8988T (cell line): Measurements from ENCODE around the gene SLC22A1.
"Not testable (repeated sequence)": the region's sequence is repeated elsewhere in the genome, so short reads cannot be mapped to it uniquely, and the experiment has no call there.

ENCODE experiments used
- DNase-seq: peaks from one replicate; pipeline ENCODE4 v3.0.0; 2011

SLC22A1 gene

GRCh38 chr6:160140493-160140892 lies 18.9 kb downstream of the SLC22A1 start:
- not testable (repeated sequence) for DNase-seq

- DNase-seq = no peak
Observed at GRCh38 chr6:160141001-160141726, 19.5 kb downstream of the SLC22A1 start.

GRCh38 chr6:160142115-160142715 lies 20.6 kb downstream of the SLC22A1 start:
- DNase-seq = no peak

GRCh38 chr6:160146454-160147145 lies 25.0 kb downstream of the SLC22A1 start:
- no peak for DNase-seq

- no peak for DNase-seq
Observed at GRCh38 chr6:160147146-160147536, 25.5 kb downstream of the SLC22A1 start.

- DNase-seq = no peak
Observed at GRCh38 chr6:160154471-160154870, 32.9 kb downstream of the SLC22A1 start.

GRCh38 chr6:160156842-160157241 lies 35.2 kb downstream of the SLC22A1 start:
- DNase-seq = no peak

- DNase-seq = no peak
Observed at GRCh38 chr6:160160450-160160849, 38.8 kb downstream of the SLC22A1 start.

GRCh38 chr6:160160929-160161646 lies 39.5 kb downstream of the SLC22A1 start:
- no peak for DNase-seq

- no peak for DNase-seq
Observed at GRCh38 chr6:160161647-160161986, 40.0 kb downstream of the SLC22A1 start.

- DNase-seq = no peak
Observed at GRCh38 chr6:160162030-160162566, 40.5 kb downstream of the SLC22A1 start.

GRCh38 chr6:160163425-160163824 lies 41.8 kb downstream of the SLC22A1 start:
- DNase-seq = no peak

- no peak for DNase-seq
Observed at GRCh38 chr6:160163912-160164311, 42.3 kb downstream of the SLC22A1 start.

- not testable (repeated sequence) for DNase-seq
Observed at GRCh38 chr6:160165928-160166327, 44.3 kb downstream of the SLC22A1 start.

- no peak for DNase-seq
Observed at GRCh38 chr6:160167604-160168399, 46.2 kb downstream of the SLC22A1 start.

- DNase-seq = no peak
Observed at GRCh38 chr6:160170018-160170680, 48.5 kb downstream of the SLC22A1 start.

- DNase-seq = no peak
Observed at GRCh38 chr6:160172704-160173103, 51.1 kb downstream of the SLC22A1 start.

- DNase-seq = no peak
Observed at GRCh38 chr6:160173806-160174527, 52.4 kb downstream of the SLC22A1 start.

- no peak for DNase-seq
Observed at GRCh38 chr6:160174681-160175080, 53.1 kb downstream of the SLC22A1 start.

GRCh38 chr6:160177220-160177619 lies 55.6 kb downstream of the SLC22A1 start:
- DNase-seq = no peak

- DNase-seq = no peak
Observed at GRCh38 chr6:160178271-160178670, 56.7 kb downstream of the SLC22A1 start.
